ENCODE results near the gene KIF27.

KIF27 gene

GRCh38 chr9:83940590-83941303 lies 19.5 kb upstream of the KIF27 start:
- DNase-seq (ENCODE audit: low read depth): no peak
- no peak overlapping the region for H3K4me3 ChIP-seq (ENCODE audit: low read depth, low read length)
- TF ChIP-seq CTCF (IDR thresholded peaks at IDR 0.05; ENCODE audit: control insufficient read depth, extremely low read depth, insufficient read depth): no peak

- TF ChIP-seq CTCF (IDR thresholded peaks at IDR 0.05; ENCODE audit: control insufficient read depth, extremely low read depth, insufficient read depth): peak; percentile 66
- DNase-seq (ENCODE audit: low read depth): no peak
- H3K4me3 ChIP-seq (ENCODE audit: low read depth, low read length): no peak overlapping the region
These were observed 16.7 kb upstream of the KIF27 start for GRCh38 chr9:83937861-83938455.

- TF ChIP-seq CTCF (IDR thresholded peaks at IDR 0.05; ENCODE audit: control insufficient read depth, extremely low read depth, insufficient read depth): no peak
- no peak overlapping the region for H3K4me3 ChIP-seq (ENCODE audit: low read depth, low read length)
- no peak for DNase-seq (ENCODE audit: low read depth)
These were observed 15.3 kb upstream of the KIF27 start for GRCh38 chr9:83936523-83936922.

GRCh38 chr9:83935276-83935935 lies 14.2 kb upstream of the KIF27 start:
- no peak overlapping the region for H3K4me3 ChIP-seq (ENCODE audit: low read depth, low read length)
- DNase-seq (ENCODE audit: low read depth): no peak
- no peak for TF ChIP-seq CTCF (IDR thresholded peaks at IDR 0.05; ENCODE audit: control insufficient read depth, extremely low read depth, insufficient read depth)

GRCh38 chr9:83934569-83935275 lies 13.5 kb upstream of the KIF27 start:
- no peak overlapping the region for H3K4me3 ChIP-seq (ENCODE audit: low read depth, low read length)
- peak; percentile 90 for DNase-seq (ENCODE audit: low read depth)
- TF ChIP-seq CTCF (IDR thresholded peaks at IDR 0.05; ENCODE audit: control insufficient read depth, extremely low read depth, insufficient read depth): no peak

- H3K4me3 ChIP-seq (ENCODE audit: low read depth, low read length): no peak overlapping the region
- TF ChIP-seq CTCF (IDR thresholded peaks at IDR 0.05; ENCODE audit: control insufficient read depth, extremely low read depth, insufficient read depth): no peak
- DNase-seq (ENCODE audit: low read depth): no peak
These were observed 12.6 kb upstream of the KIF27 start for GRCh38 chr9:83933790-83934189.
